SK-N-SH treated with all-trans-retinoic acid at 6 μM for 48 hours (cell line): ENCODE data around the gene PATE2.

ENCODE experiments used
- CREB5 ChIP-seq: fragments of 250-450 bp; sonication (Bioruptor Pico); IDR thresholded peaks from 2 replicates; pipeline ENCODE4 v1.5.1; 2020; ENCODE audit warnings: low read depth, mild to moderate bottlenecking, moderate library complexity
- CSRNP3 ChIP-seq: fragments of 250-450 bp; sonication (Bioruptor Pico); IDR thresholded peaks from 2 replicates; pipeline ENCODE4 v1.5.1; 2021; ENCODE audit warnings: mild to moderate bottlenecking, moderate library complexity
- ESRRG ChIP-seq: fragments of 250-450 bp; sonication (Bioruptor Pico); IDR thresholded peaks from 2 replicates; pipeline ENCODE4 v1.6.1; 2021; ENCODE audit warnings: mild to moderate bottlenecking
- ISL1 ChIP-seq: fragments of 250-450 bp; sonication (Bioruptor Pico); IDR thresholded peaks from 2 replicates; pipeline ENCODE4 v2.1.2; 2022; ENCODE audit warnings: mild to moderate bottlenecking, moderate library complexity
- ZNF70 ChIP-seq: fragments of 450-650 bp; formaldehyde crosslinking; IDR thresholded peaks from 2 replicates; pipeline ENCODE4 v1.5.0; 2020; ENCODE audit warnings: mild to moderate bottlenecking, moderate library complexity

PATE2 gene

GRCh38 chr11:125728969-125729368, 49.7 kb downstream of the PATE2 start (continued):
- TF ChIP-seq CSRNP3 (CRISPR knock-in tag) (no peak), ZNF70 (CRISPR knock-in tag) (no peak), ISL1 (CRISPR knock-in tag) (no peak), CREB5 (no peak), ESRRG (no peak)
